Heart right ventricle (tissue), 16 donors: Measurements from ENCODE around the gene NCKAP5. TPM values are rescaled to one million over a fixed set of nuclear protein-coding genes. Genes with fewer than 3 reads are reported as not detected.

Experiments
- ATAC-seq, 8 donors: fragments of 200-7000 bp; cut with Tn5 transposase; one replicate each; pipeline ENCODE4 v1.9.1; 2020; ENCODE audit warnings: mild to moderate bottlenecking in 8 of 8, moderate library complexity in 8 of 8, moderate number of reproducible peaks in 1 of 8
- DNase-seq, 2 donors: peaks; one replicate each; pipeline ENCODE4 v3.0.0-alpha.2; 2020
- H3K27ac ChIP-seq, 10 donors: fragments of 200-600 bp; sonication (generic) in 2 of 10; one replicate each; pipeline versions ENCODE4 v1.5.0 to v1.8.0; 2020 to 2022; ENCODE audit warnings: mild to moderate bottlenecking in 3 of 10
- H3K27me3 ChIP-seq, 7 donors: fragments of 200-600 bp; one replicate each; pipeline ENCODE4 v1.8.0; 2021 to 2022; ENCODE audit warnings: mild to moderate bottlenecking in 2 of 7
- H3K36me3 ChIP-seq, 9 donors: fragments of 200-600 bp; sonication (generic) in 1 of 9; one replicate each; pipeline versions ENCODE4 v1.5.0 to v1.8.0; 2020 to 2022; ENCODE audit warnings: mild to moderate bottlenecking in 2 of 9
- H3K4me1 ChIP-seq, 9 donors: fragments of 200-600 bp; sonication (generic) in 1 of 9; one replicate each; pipeline versions ENCODE4 v1.5.0 to v1.8.0; 2020 to 2022; ENCODE audit warnings: mild to moderate bottlenecking in 4 of 9
- H3K4me3 ChIP-seq, 10 donors: fragments of 200-600 bp; sonication (generic) in 2 of 10; one replicate each; pipeline versions ENCODE4 v1.5.0 to v1.8.0; 2020 to 2022; ENCODE audit warnings: mild to moderate bottlenecking in 7 of 10, moderate library complexity in 2 of 10
- H3K9me3 ChIP-seq, 11 donors: fragments of 200-600 bp in 10 of 11; sonication (generic) in 2 of 11; one replicate each; pipeline versions ENCODE4 v1.5.0 to v1.8.0; 2013 to 2022; ENCODE audit warnings: mild to moderate bottlenecking in 2 of 11, control low read depth in 1 of 11, moderate library complexity in 1 of 11
- CTCF ChIP-seq, 9 donors: fragments of 200-600 bp; sonication (generic) in 2 of 9; IDR thresholded peaks; one replicate each; pipeline versions ENCODE4 v1.5.0 to v1.8.0; 2021 to 2022; ENCODE audit warnings: antibody characterized with exemption in 9 of 9, mild to moderate bottlenecking in 5 of 9, moderate library complexity in 1 of 9
- WGBS, 2 donors: extraction: QIAGEN DNeasy Blood & Tissue Kit; methylation state at CpG; one replicate each; pipeline ENCODE4 v1.1.7; 2013; ENCODE audit warnings: inconsistent platforms in 1 of 2; 5-methylcytosine and 5-hydroxymethylcytosine counted together
- intact Hi-C, 10 donors: fragments of 100-400 bp; cut with DNase I; formaldehyde crosslinking; loops; one replicate each; pipeline versions ENCODE4 v1.11.1 to v1.14.2; 2022
- polyA plus RNA-seq, 2 donors: library from polyadenylated mRNA; stranded (reverse); fragments of 200-250 nt; gene quantifications; one replicate each; pipeline ENCODE4 v1.2.3, GENCODE V29; 2013
- total RNA-seq, 10 donors: library from RNA; stranded (reverse); fragmentation: NEBNext Ultra II Directional in 3 of 10; extraction: Animal tissue kit (Norgen Biotek cat#: 25700) in 3 of 10; gene quantifications; one replicate each; pipeline versions ENCODE4 v1.2.1 to v1.2.4, GENCODE V29; 2021 to 2023
- donor health status: Arrhythmogenic right ventricular cardiomyopathy.
- donor health status: ischemic (EF 13 %, LVEDD 7.1; RV severe dilation, severe dysfunction).
- donor health status: healthy with polysubstance abuse.
- donor health status: DM: no; HTN: yes; CAD: no.
- donor health status: DM: no; HTN: no; CAD: no.
- donor health status: ischemic (EF 25% LVEDD 6.9; RV normal size, moderate dysfunction).
- donor health status: ischemic (EF 25% LVEDD 5.7; RV mildly dilated, moderate dysfunction).
- donor health status: healthy.
- donor health status: DM: yes; HTN: yes; CAD: no.
- donor health status: Ischemic cardiomyopathy.
- donor health status: ischemic (EF 35%, LVEDD 5.7; RV mildly dilated, moderate dysfunction).
- donor health status: nonischemic (EF 11% LVEDD 7.7; RV severe dilation, severe dysfunction).
- donor health status: DM: yes; HTN: yes; CAD: no.
- donor health status: PGD.
- donor health status: ischemic (EF 29% LVEDD 5.4; RV normal size, mild dysfunction).
- donor health status: nonischemic (EF 23%, LVEDD 6.1; RV moderate dilation, normal function).

NCKAP5 gene
- total and polyA plus RNA-seq, 12 donors, result 0.57 to 11.7 (median 6.2) TPM

- Histone ChIP-seq H3K27me3 (no peaks in the 10 kb centered on the region), H3K4me3 (no peak overlapping the region), H3K27ac (no peak overlapping the region), H3K4me1 (no peaks in the 10 kb centered on the region), H3K9me3 (peaks cover 0 to 3% (median 0%) of the 10 kb centered on the region in 11 donors), H3K36me3 (no peaks in the 10 kb centered on the region)
- WGBS, 2 donors, result 58 to 65% methylated on average over 1 of the region's 1 CpG
- TF ChIP-seq CTCF (IDR thresholded peaks at IDR 0.05), result peak in 2 of 9 donors; percentile 7 to 23
- ATAC-seq (no peak), DNase-seq (no peak)
- intact Hi-C loops, result loop anchor here in 1 of 10 donors (10.0 kb wide), 1 partner anchor 602 kb away; no protein-coding TSS in a partner anchor
Measured at GRCh38 chr2:133146893-133147292, 421.4 kb downstream of the NCKAP5 start.

- TF ChIP-seq CTCF (IDR thresholded peaks at IDR 0.05), result no peak
- Histone ChIP-seq H3K4me1 (no peaks in the 10 kb centered on the region), H3K9me3 (no peaks in the 10 kb centered on the region), H3K4me3 (no peak overlapping the region), H3K27ac (no peak overlapping the region), H3K27me3 (no peaks in the 10 kb centered on the region), H3K36me3 (no peaks in the 10 kb centered on the region)
- ATAC-seq (no peak), DNase-seq (no peak)
- intact Hi-C loops, result loop anchor here in 1 of 10 donors (10.0 kb wide), 1 partner anchor 599 kb away; no protein-coding TSS in a partner anchor
- 97 to 98% methylated on average over 1 of the region's 1 CpG for WGBS, 2 donors
Measured at GRCh38 chr2:133143645-133144044, 424.6 kb downstream of the NCKAP5 start.

GRCh38 chr2:133142087-133142486 is 426.2 kb downstream of the NCKAP5 start:
- Histone ChIP-seq H3K9me3 (no peaks in the 10 kb centered on the region), H3K27ac (no peak overlapping the region), H3K4me1 (no peaks in the 10 kb centered on the region), H3K36me3 (no peaks in the 10 kb centered on the region), H3K27me3 (no peaks in the 10 kb centered on the region), H3K4me3 (no peak overlapping the region)
- ATAC-seq (no peak), DNase-seq (no peak)
- intact Hi-C loops, result loop anchor here in 1 of 10 donors (10.0 kb wide), 1 partner anchor 597 kb away; no protein-coding TSS in a partner anchor
- 94 to 95% methylated on average over 3 of the region's 3 CpGs for WGBS, 2 donors
- TF ChIP-seq CTCF (IDR thresholded peaks at IDR 0.05), result no peak

GRCh38 chr2:133140620-133141019 is 427.6 kb downstream of the NCKAP5 start:
- intact Hi-C loops, result loop anchor here in 1 of 10 donors (10.0 kb wide), 1 partner anchor 596 kb away; no protein-coding TSS in a partner anchor
- ATAC-seq, result no peak
- no peak for TF ChIP-seq CTCF (IDR thresholded peaks at IDR 0.05)

More at GRCh38 chr2:133140620-133141019, 427.6 kb downstream of the NCKAP5 start:
- Histone ChIP-seq H3K27ac (no peak overlapping the region), H3K36me3 (no peaks in the 10 kb centered on the region), H3K4me1 (no peaks in the 10 kb centered on the region), H3K4me3 (no peak overlapping the region), H3K9me3 (no peaks in the 10 kb centered on the region), H3K27me3 (no peaks in the 10 kb centered on the region)
- 94 to 98% methylated on average over 1 of the region's 1 CpG for WGBS, 2 donors
- no peak for DNase-seq
